Keratinocyte (primary cell): ENCODE results near the gene DNMT3A. TPM values are rescaled to one million over a fixed set of nuclear protein-coding genes. Genes with fewer than 3 reads are reported as not detected.

ENCODE experiments used
- DNase-seq: peaks from one replicate; pipeline ENCODE4 v3.0.0-alpha.2; 2011; ENCODE audit warnings: low read depth, missing footprints, low spot score
- FAIRE-seq: peaks from 2 replicates; lab custom pipeline; 2011; peaks lifted over from hg19 to GRCh38; lab: Jason Lieb, UNC
- H2AFZ ChIP-seq: 2 replicates; pipeline ENCODE4 v1.6.0; 2012; ENCODE audit warnings: low read length, control low read depth, inconsistent platforms; ENCODE audit not compliant: control insufficient read depth
- H3K27ac ChIP-seq: 2 replicates; pipeline ENCODE4 v1.5.1; 2011; ENCODE audit warnings: low read length; ENCODE audit not compliant: control insufficient read depth, insufficient read depth
- H3K27me3 ChIP-seq: 3 replicates; pipeline ENCODE4 v1.6.0; 2011; ENCODE audit warnings: low read length; ENCODE audit not compliant: control insufficient read depth, insufficient read depth; ENCODE audit errors: extremely low read depth
- H3K36me3 ChIP-seq, 2 experiments: 2 replicates in 1 of 2; 3 replicates in 1 of 2; pipeline ENCODE4 v1.5.1; 2011; ENCODE audit warnings: low read length in 2 of 2, mild to moderate bottlenecking in 1 of 2; ENCODE audit not compliant: control insufficient read depth in 2 of 2, insufficient read depth in 2 of 2; ENCODE audit errors: extremely low read depth in 1 of 2
- H3K4me1 ChIP-seq: 3 replicates; pipeline ENCODE4 v1.5.1; 2011; ENCODE audit warnings: low read length; ENCODE audit not compliant: control insufficient read depth, insufficient read depth; ENCODE audit errors: extremely low read depth
- H3K4me2 ChIP-seq: 3 replicates; pipeline ENCODE4 v1.6.0; 2011; ENCODE audit warnings: low read depth, low read length; ENCODE audit not compliant: control insufficient read depth, insufficient read depth; ENCODE audit errors: extremely low read depth
- H3K4me3 ChIP-seq, 3 experiments: fragments of 200-600 bp in 1 of 3; sonication (generic) in 1 of 3; 2 replicates in 2 of 3; 3 replicates in 1 of 3; pipeline ENCODE4 v1.5.1; 2011 to 2016; ENCODE audit warnings: low read length in 3 of 3, mild to moderate bottlenecking in 3 of 3, control low read depth in 2 of 3, inconsistent platforms in 1 of 3, low read depth in 1 of 3, mixed read lengths in 1 of 3, mixed run types in 1 of 3, moderate library complexity in 1 of 3; ENCODE audit not compliant: control insufficient read depth in 2 of 3, insufficient read depth in 2 of 3; ENCODE audit errors: extremely low read depth in 1 of 3
- H3K79me2 ChIP-seq: 2 replicates; pipeline ENCODE4 v1.6.0; 2012; ENCODE audit warnings: low read length; ENCODE audit not compliant: control insufficient read depth, insufficient read depth
- H3K9ac ChIP-seq: 3 replicates; pipeline ENCODE4 v1.6.0; 2011; ENCODE audit warnings: low read length; ENCODE audit not compliant: control insufficient read depth, insufficient read depth; ENCODE audit errors: extremely low read depth
- H3K9me1 ChIP-seq: 3 replicates; pipeline ENCODE4 v1.6.0; 2011; ENCODE audit warnings: low read length; ENCODE audit not compliant: control insufficient read depth, insufficient read depth; ENCODE audit errors: extremely low read depth
- H3K9me3 ChIP-seq: 2 replicates; pipeline ENCODE4 v1.5.1; 2012; ENCODE audit warnings: low read depth, low read length; ENCODE audit not compliant: control insufficient read depth
- H4K20me1 ChIP-seq: 3 replicates; pipeline ENCODE4 v1.6.0; 2011; ENCODE audit warnings: low read length; ENCODE audit not compliant: control insufficient read depth, insufficient read depth; ENCODE audit errors: extremely low read depth
- CTCF ChIP-seq, 3 experiments: IDR thresholded peaks in 1 of 3; conservative IDR thresholded peaks in 1 of 3; optimal IDR thresholded peaks in 1 of 3; 2 replicates in 2 of 3; 3 replicates in 1 of 3; pipeline versions ENCODE3 to v1.5.1; 2011; ENCODE audit warnings: low read length in 3 of 3, mild to moderate bottlenecking in 3 of 3, moderate library complexity in 2 of 3, control low read depth in 1 of 3, inconsistent platforms in 1 of 3; ENCODE audit not compliant: insufficient read depth in 2 of 3; ENCODE audit errors: extremely low read depth in 1 of 3
- EZH2 ChIP-seq: IDR thresholded peaks from one replicate; pipeline ENCODE4 v1.6.1; 2012; ENCODE audit warnings: inconsistent platforms, mild to moderate bottlenecking, low read length, moderate library complexity
- dilution Hi-C: fragments of 300-500 bp; cut with MboI; formaldehyde crosslinking; loops from one replicate; pipeline ENCODE4 v1.7.0; 2020; ENCODE audit warnings: low sequenced_read_pairs; ENCODE audit not compliant: extremely low pct_ligation_motif_present
- polyA plus RNA-seq, 5 experiments: library from polyadenylated mRNA; depleted of rRNA in 3 of 5; stranded (reverse) in 3 of 5; stranded (forward) in 1 of 5; unstranded in 1 of 5; fragments of >200 nt; gene quantifications; 1 replicate in 1 of 5; 2 replicates in 3 of 5; 3 replicates in 1 of 5; pipeline versions ENCODE4 v1.2.1 to v1.2.3, GENCODE V29; 2011 to 2012; ENCODE audit warnings: missing spikeins in 2 of 5, low read depth in 1 of 5, low replicate concordance in 1 of 5

The DNMT3A gene
- polyA plus RNA-seq, 1 donor (not counting 4 experiments of a cell fraction or from before 2014, with no cell fraction given) = 1.5 TPM

- Histone ChIP-seq H3K4me1 (no peaks in the 10 kb centered on the region), H3K4me2 (no peak overlapping the region), H3K4me3 (no peak overlapping the region), H3K27me3 (no peaks in the 10 kb centered on the region), H3K36me3 (peaks cover 0 to 3% of the 10 kb centered on the region in 2 experiments), H3K9me3 (peaks cover 5% of the 10 kb centered on the region), H2AFZ (no peak overlapping the region), H3K9ac (no peak overlapping the region), H3K9me1 (no peaks in the 10 kb centered on the region), H3K27ac (no peak overlapping the region), H3K79me2 (no peaks in the 10 kb centered on the region), H4K20me1 (peaks cover 3% of the 10 kb centered on the region)
- no peak for FAIRE-seq
- DNase-seq = no peak
- dilution Hi-C loops = no loop called here
- TF ChIP-seq EZH2 (no peak), CTCF (optimal IDR thresholded peaks at IDR 0.05 in 1 of 3, IDR thresholded peaks at IDR 0.05 in 1 of 3, conservative IDR thresholded peaks at IDR 0.05 in 1 of 3; ENCODE audit: extremely low read depth in 1 of 3, insufficient read depth in 2 of 3, low read length in 3 of 3) (no peak)
Observed at GRCh38 chr2:25323042-25323514, 18.6 kb downstream of the DNMT3A start.

GRCh38 chr2:25322312-25322711 lies 19.4 kb downstream of the DNMT3A start:
- TF ChIP-seq CTCF (optimal IDR thresholded peaks at IDR 0.05 in 1 of 3, IDR thresholded peaks at IDR 0.05 in 1 of 3, conservative IDR thresholded peaks at IDR 0.05 in 1 of 3; ENCODE audit: extremely low read depth in 1 of 3, insufficient read depth in 2 of 3, low read length in 3 of 3) (no peak), EZH2 (no peak)
- Histone ChIP-seq H3K9ac (no peak overlapping the region), H3K9me3 (peaks cover 5% of the 10 kb centered on the region), H3K27ac (no peak overlapping the region), H3K4me3 (no peak overlapping the region), H3K27me3 (no peaks in the 10 kb centered on the region), H4K20me1 (peaks cover 3% of the 10 kb centered on the region), H3K36me3 (peaks cover 0 to 2% of the 10 kb centered on the region in 2 experiments), H2AFZ (no peak overlapping the region), H3K4me2 (no peak overlapping the region), H3K79me2 (no peaks in the 10 kb centered on the region), H3K9me1 (no peaks in the 10 kb centered on the region), H3K4me1 (no peaks in the 10 kb centered on the region)
- DNase-seq (no peak), FAIRE-seq (no peak)
- dilution Hi-C loops = no loop called here
